Left ventricle myocardium inferior (tissue), 1 donor: Measurements from ENCODE around the gene HOXB9. TPM values are rescaled to one million over a fixed set of nuclear protein-coding genes. Genes with fewer than 3 reads are reported as not detected.

Experiments used
- DNase-seq: peaks from one replicate; pipeline ENCODE4 v3.0.0-alpha.2; 2020
- H3K27ac ChIP-seq: fragments of 200-600 bp; replicated peaks from 2 replicates; pipeline ENCODE4 v1.8.0; 2021
- H3K27me3 ChIP-seq: fragments of 200-600 bp; 2 replicates; pipeline ENCODE4 v1.8.0; 2021; ENCODE audit warnings: low read depth
- H3K36me3 ChIP-seq: fragments of 200-600 bp; 2 replicates; pipeline ENCODE4 v1.8.0; 2021
- H3K4me1 ChIP-seq: fragments of 200-600 bp; 2 replicates; pipeline ENCODE4 v1.8.0; 2021
- H3K4me3 ChIP-seq: fragments of 200-600 bp; 2 replicates; pipeline ENCODE4 v1.8.0; 2021; ENCODE audit warnings: mild to moderate bottlenecking, moderate library complexity
- H3K9me3 ChIP-seq: fragments of 200-600 bp; replicated peaks from 2 replicates; pipeline ENCODE4 v1.8.0; 2021
- intact Hi-C: fragments of 100-400 bp; cut with micrococcal nuclease; formaldehyde crosslinking; loops from one replicate; pipeline ENCODE4 v1.11.0; 2022
- total RNA-seq: library from RNA; stranded (reverse); fragmentation: NEBNext Ultra II Directional; extraction: Animal tissue kit (Norgen Biotek cat#: 25700); gene quantifications from one replicate; pipeline ENCODE4 v1.2.1, GENCODE V29; 2021
- TF ChIP-seq, protein P1 (sequence below): fragments of 200-600 bp; IDR thresholded peaks from 2 replicates; pipeline ENCODE4 v1.8.0; 2021; ENCODE audit warnings: antibody characterized with exemption, mild to moderate bottlenecking, borderline replicate concordance
- donor health status: DM: no; HTN: yes; CAD: no; lungs with severe emphysema.

HOXB9 gene
- total RNA-seq, 1 donor from 2014 or later, result not detected

DNA sequence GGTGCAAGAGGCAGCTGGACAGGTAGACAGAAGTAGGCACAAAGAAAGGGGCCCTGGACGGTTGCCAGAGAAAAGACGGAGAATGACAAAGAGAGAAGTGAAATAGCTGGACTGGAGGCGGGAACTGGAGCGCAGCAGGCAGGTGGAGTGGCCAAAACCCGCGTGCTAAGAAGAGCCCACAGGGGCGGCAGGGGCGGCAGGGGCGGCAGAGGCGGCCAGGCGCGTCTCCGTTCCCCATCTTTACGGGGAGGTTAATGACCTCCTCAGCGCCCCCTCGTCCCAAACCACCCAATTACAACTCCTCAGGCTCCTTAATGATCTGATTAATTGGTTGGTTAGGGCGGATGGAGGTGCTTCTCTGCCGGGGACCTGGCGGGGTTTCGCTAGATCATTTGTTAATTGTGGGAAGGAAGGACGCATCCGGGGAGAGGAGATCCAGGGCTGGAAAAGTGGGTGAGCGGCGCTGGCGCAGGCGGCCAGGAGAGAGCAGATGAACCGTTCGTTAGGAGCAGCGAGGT lies 15.4 kb upstream of the HOXB9 start:
- Histone ChIP-seq H3K9me3 (no peaks in the 10 kb centered on the region), H3K4me1 (peaks cover 9% of the 10 kb centered on the region), H3K27me3 (peaks cover 100% of the 10 kb centered on the region), H3K36me3 (no peaks in the 10 kb centered on the region), H3K4me3 (no peak overlapping the region), H3K27ac (no peak overlapping the region)
- intact Hi-C loops, result no loop called here
- TF ChIP-seq, protein P1, sequence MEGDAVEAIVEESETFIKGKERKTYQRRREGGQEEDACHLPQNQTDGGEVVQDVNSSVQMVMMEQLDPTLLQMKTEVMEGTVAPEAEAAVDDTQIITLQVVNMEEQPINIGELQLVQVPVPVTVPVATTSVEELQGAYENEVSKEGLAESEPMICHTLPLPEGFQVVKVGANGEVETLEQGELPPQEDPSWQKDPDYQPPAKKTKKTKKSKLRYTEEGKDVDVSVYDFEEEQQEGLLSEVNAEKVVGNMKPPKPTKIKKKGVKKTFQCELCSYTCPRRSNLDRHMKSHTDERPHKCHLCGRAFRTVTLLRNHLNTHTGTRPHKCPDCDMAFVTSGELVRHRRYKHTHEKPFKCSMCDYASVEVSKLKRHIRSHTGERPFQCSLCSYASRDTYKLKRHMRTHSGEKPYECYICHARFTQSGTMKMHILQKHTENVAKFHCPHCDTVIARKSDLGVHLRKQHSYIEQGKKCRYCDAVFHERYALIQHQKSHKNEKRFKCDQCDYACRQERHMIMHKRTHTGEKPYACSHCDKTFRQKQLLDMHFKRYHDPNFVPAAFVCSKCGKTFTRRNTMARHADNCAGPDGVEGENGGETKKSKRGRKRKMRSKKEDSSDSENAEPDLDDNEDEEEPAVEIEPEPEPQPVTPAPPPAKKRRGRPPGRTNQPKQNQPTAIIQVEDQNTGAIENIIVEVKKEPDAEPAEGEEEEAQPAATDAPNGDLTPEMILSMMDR, result no peak
- DNase-seq, result no peak

DNA sequence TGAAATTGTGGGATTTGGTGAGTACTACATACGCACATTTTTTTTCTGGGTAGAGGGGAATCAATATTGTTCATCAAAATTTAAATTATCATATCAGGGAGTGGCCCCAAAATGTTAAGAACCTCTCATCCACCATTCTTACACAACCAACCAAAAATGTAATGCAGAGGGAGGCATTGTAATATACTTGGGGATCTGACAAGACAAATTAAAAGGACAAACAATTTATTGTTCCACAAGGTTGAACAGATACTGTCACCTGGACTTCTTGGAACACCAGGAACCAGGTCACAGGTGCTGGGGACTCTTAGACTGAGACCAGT lies 14.7 kb upstream of the HOXB9 start:
- Histone ChIP-seq H3K4me3 (no peak overlapping the region), H3K9me3 (no peaks in the 10 kb centered on the region), H3K27me3 (peaks cover 100% of the 10 kb centered on the region), H3K27ac (no peak overlapping the region), H3K36me3 (no peaks in the 10 kb centered on the region), H3K4me1 (peaks cover 6% of the 10 kb centered on the region)
- intact Hi-C loops, result no loop called here
- TF ChIP-seq, protein P1, result no peak
- DNase-seq, result no peak

DNA sequence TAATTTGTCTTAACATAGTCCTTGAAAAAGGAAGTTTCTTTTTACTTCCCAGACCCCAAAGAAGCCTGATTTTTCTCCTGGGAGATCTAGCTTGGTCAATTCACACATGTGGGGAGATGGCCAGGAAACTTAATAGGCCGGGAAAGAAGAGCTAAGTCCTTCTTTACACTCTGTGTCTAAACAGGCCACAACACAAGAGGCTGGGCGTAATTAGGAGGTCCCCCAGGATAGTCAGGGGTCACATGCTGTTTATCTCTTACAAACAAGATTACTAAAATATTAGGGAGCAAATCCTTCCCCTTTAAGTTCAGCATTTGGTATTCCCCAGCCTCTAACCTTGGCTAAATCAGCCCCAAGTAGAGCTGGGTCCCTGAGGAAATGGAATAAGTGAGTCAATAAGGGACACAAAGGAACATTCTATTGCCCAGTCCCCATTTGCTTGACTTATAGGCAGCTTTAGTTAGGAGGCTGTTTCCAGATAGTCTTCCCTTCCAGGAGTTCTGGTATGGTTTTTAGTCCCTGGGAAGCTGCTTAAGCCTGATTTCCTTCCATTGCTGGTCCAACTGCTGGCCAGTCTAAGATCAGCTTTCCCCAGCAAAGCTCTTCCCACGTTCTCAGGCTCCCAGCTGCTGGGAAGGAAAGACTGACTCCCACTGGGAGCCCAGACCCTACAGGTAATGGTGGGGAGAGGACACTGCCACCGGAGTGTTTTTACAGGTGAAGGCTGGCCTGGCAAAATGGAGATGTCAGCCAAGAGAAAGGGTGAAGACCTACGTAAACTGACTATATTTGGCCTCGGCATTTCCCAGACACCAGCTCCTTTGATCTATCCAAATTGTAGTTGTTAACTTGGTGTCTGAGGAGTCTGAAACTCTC lies 14.1 kb upstream of the HOXB9 start:
- no peaks in the 10 kb centered on the region for H3K36me3 ChIP-seq
- H3K4me1 ChIP-seq, result peaks cover 6% of the 10 kb centered on the region
- DNase-seq, result no peak
- no peaks in the 10 kb centered on the region for H3K9me3 ChIP-seq
- TF ChIP-seq, protein P1, result no peak
- no peak overlapping the region for H3K4me3 ChIP-seq
- intact Hi-C loops, result no loop called here
- peaks cover 100% of the 10 kb centered on the region for H3K27me3 ChIP-seq
- H3K27ac ChIP-seq, result no peak overlapping the region

DNA sequence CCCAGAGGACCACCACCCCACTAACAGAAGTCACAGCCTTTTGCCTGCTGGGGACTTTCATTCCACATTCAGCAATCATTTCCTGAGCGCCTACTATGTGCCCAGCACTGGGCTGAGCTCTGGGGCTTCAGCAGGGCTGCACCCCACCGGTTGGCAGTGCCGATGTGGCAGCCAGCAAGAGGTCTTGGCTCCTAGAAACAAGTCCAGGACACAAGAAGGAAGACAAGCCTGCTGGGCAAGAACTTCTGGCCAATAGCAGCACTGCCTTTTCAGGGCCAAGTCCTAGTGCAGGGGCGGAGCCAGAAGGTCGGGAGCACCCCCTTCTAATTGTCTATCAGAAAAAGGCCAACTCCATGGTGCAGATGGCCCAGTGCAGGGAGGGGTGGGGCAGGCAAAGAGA lies 13.0 kb upstream of the HOXB9 start:
- H3K4me3 ChIP-seq, result no peak overlapping the region
- no peak overlapping the region for H3K27ac ChIP-seq
- DNase-seq, result no peak
- intact Hi-C loops, result no loop called here
- no peaks in the 10 kb centered on the region for H3K9me3 ChIP-seq
- no peaks in the 10 kb centered on the region for H3K36me3 ChIP-seq
- peaks cover 6% of the 10 kb centered on the region for H3K4me1 ChIP-seq
- peaks cover 100% of the 10 kb centered on the region for H3K27me3 ChIP-seq
- TF ChIP-seq, protein P1, result no peak

DNA sequence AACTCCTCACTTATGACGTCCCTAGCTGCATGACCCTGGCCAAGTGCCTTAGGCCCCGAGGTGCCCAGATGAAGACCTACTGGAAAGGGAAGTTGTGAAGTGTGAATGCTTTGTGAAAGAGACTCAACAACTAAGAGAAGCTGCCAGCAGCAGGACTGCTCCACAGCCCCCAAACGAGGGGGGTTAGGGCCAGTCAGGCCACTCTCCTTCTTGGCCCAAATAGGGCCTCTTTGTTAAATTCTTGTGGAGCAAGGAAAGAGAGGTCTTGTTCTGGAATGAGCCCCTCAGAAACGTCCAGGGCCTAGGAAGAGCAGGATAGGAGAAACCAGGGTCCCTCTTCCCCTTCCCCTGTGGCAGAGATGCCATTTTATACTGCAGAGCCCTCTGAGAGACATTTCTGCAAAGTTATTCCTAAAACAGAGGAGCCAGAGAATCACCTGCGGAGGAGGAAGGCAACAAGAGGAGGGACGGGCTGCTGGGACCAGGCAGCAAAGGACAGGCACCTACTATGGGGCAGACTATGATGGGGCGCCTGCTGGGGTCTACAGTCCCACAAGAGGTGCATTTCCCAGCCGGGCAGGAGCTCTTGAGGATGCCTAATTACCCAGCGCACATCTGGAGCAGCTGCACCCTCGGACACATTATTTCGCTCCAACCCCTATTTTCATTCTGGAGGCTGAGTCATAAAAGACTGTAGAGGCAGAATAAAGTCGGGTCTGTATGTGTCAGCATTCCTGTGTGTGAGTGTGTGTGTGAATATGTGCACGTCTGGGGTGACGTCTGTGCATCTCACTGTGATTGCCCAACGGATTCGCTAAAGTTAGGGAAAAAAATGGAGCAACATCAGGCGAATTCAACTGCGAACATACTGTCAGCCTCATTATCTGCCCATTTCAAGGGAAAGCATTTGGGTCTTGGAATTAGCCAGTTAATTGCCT lies 11.4 kb upstream of the HOXB9 start:
- Histone ChIP-seq H3K27ac (no peak overlapping the region), H3K9me3 (no peaks in the 10 kb centered on the region), H3K4me3 (no peak overlapping the region), H3K4me1 (peaks cover 15% of the 10 kb centered on the region), H3K36me3 (no peaks in the 10 kb centered on the region), H3K27me3 (peaks cover 100% of the 10 kb centered on the region)
- no peak for DNase-seq
- intact Hi-C loops, result no loop called here
- TF ChIP-seq, protein P1, result no peak
